Measurements from ENCODE around the gene C10orf105.

The C10orf105 gene

GRCh38 chr10:71700731-71701368, 18.7 kb downstream of the C10orf105 start:
- H3K9ac ChIP-seq (ENCODE audit: low read length): no peak overlapping the region
- no peaks in the 10 kb centered on the region for H4K20me1 ChIP-seq (ENCODE audit: insufficient read depth, low read length)

GRCh38 chr10:71698737-71699136, 20.8 kb downstream of the C10orf105 start:
- H3K9me2 ChIP-seq (ENCODE audit: low read depth, low read length): no peaks in the 10 kb centered on the region
- peaks cover 4% of the 10 kb centered on the region for H3K4me1 ChIP-seq (ENCODE audit: insufficient read depth, low read length, severe bottlenecking)
- no peak overlapping the region for H3K9ac ChIP-seq (ENCODE audit: low read length)
- H3F3A ChIP-seq (ENCODE audit: insufficient read depth, low read length): no peaks in the 10 kb centered on the region
- TF ChIP-seq CTCF (IDR thresholded peaks at IDR 0.05; ENCODE audit: low read length): no peak
- no peak for TF ChIP-seq EZH2 (IDR thresholded peaks at IDR 0.05; ENCODE audit: borderline replicate concordance, low read length)
- H4K20me1 ChIP-seq (ENCODE audit: insufficient read depth, low read length): no peaks in the 10 kb centered on the region
- no peak overlapping the region for H3K4me2 ChIP-seq (ENCODE audit: low read length)
- no peak overlapping the region for H2AFZ ChIP-seq (ENCODE audit: low read length)
- no peaks in the 10 kb centered on the region for H3K36me3 ChIP-seq (ENCODE audit: insufficient read depth, low read length)
- H3K4me3 ChIP-seq (ENCODE audit: low read depth, low read length, poor library complexity, severe bottlenecking): no peak overlapping the region
- H3K9me3 ChIP-seq (ENCODE audit: low read length): no peaks in the 10 kb centered on the region
- H3K79me2 ChIP-seq (ENCODE audit: insufficient read depth, low read length): no peaks in the 10 kb centered on the region
- H3K27me3 ChIP-seq (ENCODE audit: insufficient read depth, low read length): peaks cover 8% of the 10 kb centered on the region; the same call in 1 of the 2 replicates
- H3K27ac ChIP-seq (ENCODE audit: low read depth, low read length, poor library complexity, severe bottlenecking): no peak overlapping the region

More at GRCh38 chr10:71700731-71701368, 18.7 kb downstream of the C10orf105 start:
- TF ChIP-seq EZH2 (IDR thresholded peaks at IDR 0.05; ENCODE audit: borderline replicate concordance, low read length): no peak
- no peak for TF ChIP-seq CTCF (IDR thresholded peaks at IDR 0.05; ENCODE audit: low read length)
- Histone ChIP-seq H3K9me3 (ENCODE audit: low read length) (no peaks in the 10 kb centered on the region), H3K79me2 (ENCODE audit: insufficient read depth, low read length) (no peaks in the 10 kb centered on the region), H3K4me3 (ENCODE audit: low read depth, low read length, poor library complexity, severe bottlenecking) (no peak overlapping the region), H2AFZ (ENCODE audit: low read length) (no peak overlapping the region), H3K4me2 (ENCODE audit: low read length) (no peak overlapping the region), H3K27me3 (ENCODE audit: insufficient read depth, low read length) (peaks cover 8% of the 10 kb centered on the region; the same call in 1 of the 2 replicates), H3K9me2 (ENCODE audit: low read depth, low read length) (no peaks in the 10 kb centered on the region), H3F3A (ENCODE audit: insufficient read depth, low read length) (no peaks in the 10 kb centered on the region), H3K27ac (ENCODE audit: low read depth, low read length, poor library complexity, severe bottlenecking) (no peak overlapping the region), H3K36me3 (ENCODE audit: insufficient read depth, low read length) (no peaks in the 10 kb centered on the region), H3K4me1 (ENCODE audit: insufficient read depth, low read length, severe bottlenecking) (no peaks in the 10 kb centered on the region)

GRCh38 chr10:71697938-71698709, 21.5 kb downstream of the C10orf105 start:
- H3K4me1 ChIP-seq (ENCODE audit: insufficient read depth, low read length, severe bottlenecking): peaks cover 4% of the 10 kb centered on the region
- no peak overlapping the region for H3K4me3 ChIP-seq (ENCODE audit: low read depth, low read length, poor library complexity, severe bottlenecking)
- no peaks in the 10 kb centered on the region for H3K9me3 ChIP-seq (ENCODE audit: low read length)
- no peak overlapping the region for H3K9ac ChIP-seq (ENCODE audit: low read length)
- H4K20me1 ChIP-seq (ENCODE audit: insufficient read depth, low read length): no peaks in the 10 kb centered on the region
- no peak overlapping the region for H2AFZ ChIP-seq (ENCODE audit: low read length)
- no peaks in the 10 kb centered on the region for H3K36me3 ChIP-seq (ENCODE audit: insufficient read depth, low read length)
- H3K4me2 ChIP-seq (ENCODE audit: low read length): no peak overlapping the region
- H3K27me3 ChIP-seq (ENCODE audit: insufficient read depth, low read length): peaks cover 5% of the 10 kb centered on the region; the same call in 1 of the 2 replicates
- no peaks in the 10 kb centered on the region for H3K79me2 ChIP-seq (ENCODE audit: insufficient read depth, low read length)
- no peak overlapping the region for H3K27ac ChIP-seq (ENCODE audit: low read depth, low read length, poor library complexity, severe bottlenecking)
- no peak for TF ChIP-seq EZH2 (IDR thresholded peaks at IDR 0.05; ENCODE audit: borderline replicate concordance, low read length)
- no peak for TF ChIP-seq CTCF (IDR thresholded peaks at IDR 0.05; ENCODE audit: low read length)
- H3F3A ChIP-seq (ENCODE audit: insufficient read depth, low read length): no peaks in the 10 kb centered on the region
- no peaks in the 10 kb centered on the region for H3K9me2 ChIP-seq (ENCODE audit: low read depth, low read length)

Measured in OCI-LY1 (cell line).